IMR-90 (cell line): Measurements from ENCODE around the gene EREG. TPM values are rescaled to one million over a fixed set of nuclear protein-coding genes. Genes with fewer than 3 reads are reported as not detected.

Experiments used
- ATAC-seq: fragments of 200-7000 bp; cut with Tn5 transposase; 2 replicates; pipeline ENCODE4 v1.9.1; 2020; ENCODE audit warnings: low read depth, mild to moderate bottlenecking, moderate library complexity
- BruUV-seq: library from RNA; stranded (reverse); fragments of 400-500 nt; replicated peaks from 2 replicates; lab custom pipeline; 2021; lab: Mats Ljungman, UMichigan
- CTCF ChIA-PET: fragments of 300-600 bp; formaldehyde crosslinking; extraction: SDS; loops from one replicate; lab custom pipeline; 2021; ENCODE audit warnings: antibody characterized with exemption; lab: Yijun Ruan, JAX
- POLR2A ChIA-PET: fragments of 300-600 bp; sonication (Branson Sonifier 250); formaldehyde crosslinking; loops from one replicate; lab custom pipeline; 2022; ENCODE audit warnings: antibody characterized with exemption; ENCODE audit not compliant: unreplicated experiment; lab: Charles Lee
- DNase-seq: peaks from one replicate; pipeline ENCODE4 v3.0.0; 2013
- H2AFZ ChIP-seq: replicated peaks from 2 replicates; pipeline ENCODE3; 2013; ENCODE audit warnings: low read length, mild to moderate bottlenecking; ENCODE audit not compliant: poor library complexity
- H2AK5ac ChIP-seq: 2 replicates; pipeline ENCODE4 v1.6.1; 2013; ENCODE audit warnings: low read depth, low read length, inconsistent platforms
- H2AK9ac ChIP-seq: replicated peaks from 2 replicates; pipeline ENCODE3; 2013; ENCODE audit warnings: mild to moderate bottlenecking, low read depth, low read length, moderate library complexity; ENCODE audit not compliant: poor library complexity
- H2BK120ac ChIP-seq: 2 replicates; pipeline ENCODE4 v1.6.1; 2013; ENCODE audit warnings: low read depth, low read length, inconsistent platforms
- H2BK15ac ChIP-seq: 3 replicates; pipeline ENCODE4 v1.6.1; 2013; ENCODE audit warnings: low read depth, low read length, inconsistent platforms
- H2BK20ac ChIP-seq: 2 replicates; pipeline ENCODE4 v1.6.1; 2013; ENCODE audit warnings: low read depth, mild to moderate bottlenecking, inconsistent platforms, low read length, moderate library complexity
- H2BK5ac ChIP-seq: 2 replicates; pipeline ENCODE4 v1.6.1; 2013; ENCODE audit warnings: mild to moderate bottlenecking, low read depth, low read length, inconsistent platforms; ENCODE audit not compliant: poor library complexity, severe bottlenecking
- H3K14ac ChIP-seq: replicated peaks from 2 replicates; pipeline ENCODE4 v1.6.1; 2013; ENCODE audit warnings: low read depth, low read length, inconsistent platforms
- H3K18ac ChIP-seq: 2 replicates; pipeline ENCODE4 v1.6.1; 2013; ENCODE audit warnings: low read depth, low read length, control low read depth
- H3K23ac ChIP-seq: 2 replicates; pipeline ENCODE4 v1.6.1; 2013; ENCODE audit warnings: low read depth, low read length, inconsistent platforms
- H3K27ac ChIP-seq: 2 replicates; pipeline ENCODE4 v1.5.1; 2013; ENCODE audit warnings: mild to moderate bottlenecking, control low read depth, low read length; ENCODE audit not compliant: insufficient read depth
- H3K27me3 ChIP-seq: 2 replicates; pipeline ENCODE4 v1.6.1; 2013; ENCODE audit warnings: low read length; ENCODE audit not compliant: control insufficient read depth, insufficient read depth
- H3K36me3 ChIP-seq: 2 replicates; pipeline ENCODE4 v1.6.1; 2013; ENCODE audit warnings: low read length, mixed read lengths; ENCODE audit not compliant: control insufficient read depth, insufficient read depth
- H3K4ac ChIP-seq: 2 replicates; pipeline ENCODE4 v1.6.1; 2013; ENCODE audit warnings: low read depth, low read length, inconsistent platforms
- H3K4me1 ChIP-seq: 2 replicates; pipeline ENCODE4 v1.6.1; 2013; ENCODE audit warnings: low read length, mixed read lengths; ENCODE audit not compliant: control insufficient read depth, insufficient read depth
- H3K4me2 ChIP-seq: 2 replicates; pipeline ENCODE4 v1.6.1; 2013; ENCODE audit warnings: low read depth, mild to moderate bottlenecking, control low read depth, low read length, moderate library complexity
- H3K4me3 ChIP-seq: 2 replicates; pipeline ENCODE4 v1.5.1; 2013; ENCODE audit warnings: low read depth, mild to moderate bottlenecking, control low read depth, low read length, moderate library complexity; ENCODE audit not compliant: insufficient read depth
- H3K56ac ChIP-seq: 2 replicates; pipeline ENCODE4 v1.6.1; 2013; ENCODE audit warnings: low read length, inconsistent platforms; ENCODE audit not compliant: insufficient read depth; ENCODE audit errors: extremely low read depth
- H3K79me1 ChIP-seq, 2 experiments: 2 replicates each; pipeline ENCODE4 v1.6.1; 2013; ENCODE audit warnings: low read length in 2 of 2, inconsistent platforms in 1 of 2, low read depth in 1 of 2
- H3K9ac ChIP-seq: 2 replicates; pipeline ENCODE4 v1.6.1; 2013; ENCODE audit warnings: low read depth, low read length, control low read depth
- H3K9me1 ChIP-seq: 2 replicates; pipeline ENCODE4 v1.6.1; 2013; ENCODE audit warnings: low read length, inconsistent platforms; ENCODE audit not compliant: insufficient read depth
- H3K9me3 ChIP-seq: 2 replicates; pipeline ENCODE4 v1.6.1; 2013; ENCODE audit warnings: low read length; ENCODE audit not compliant: control insufficient read depth, insufficient read depth
- H4K20me1 ChIP-seq: 2 replicates; pipeline ENCODE4 v1.6.1; 2013; ENCODE audit warnings: low read length, inconsistent platforms; ENCODE audit not compliant: insufficient read depth
- H4K5ac ChIP-seq: 2 replicates; pipeline ENCODE4 v1.6.1; 2013; ENCODE audit warnings: mild to moderate bottlenecking, low read depth, low read length, control low read depth
- H4K8ac ChIP-seq, 2 experiments: 2 replicates each; pipeline ENCODE4 v1.6.1; 2013; ENCODE audit warnings: low read depth in 2 of 2, low read length in 2 of 2, control low read depth in 1 of 2, inconsistent platforms in 1 of 2
- H4K91ac ChIP-seq: 2 replicates; pipeline ENCODE4 v1.6.1; 2013; ENCODE audit warnings: low read depth, low read length, inconsistent platforms; ENCODE audit not compliant: insufficient read depth
- BHLHE40 ChIP-seq: fragments of 150-350 bp; IDR thresholded peaks from 2 replicates; pipeline ENCODE4 v1.6.1; 2016; ENCODE audit warnings: mild to moderate bottlenecking, low read depth, low read length
- CEBPB ChIP-seq: IDR thresholded peaks from 2 replicates; pipeline ENCODE4 v1.6.1; 2012; ENCODE audit warnings: low read depth, low read length, improper control_type of control experiment
- CHD1 ChIP-seq: IDR thresholded peaks from 2 replicates; pipeline ENCODE4 v1.6.1; 2012; ENCODE audit warnings: low read depth, low read length, improper control_type of control experiment
- CTCF ChIP-seq: conservative IDR thresholded peaks from 2 replicates; pipeline ENCODE4 v1.5.1; 2012; ENCODE audit warnings: mild to moderate bottlenecking, low read depth, low read length, improper control_type of control experiment
- MAFK ChIP-seq: IDR thresholded peaks from 2 replicates; pipeline ENCODE4 v1.6.1; 2012; ENCODE audit warnings: low read depth, low read length, improper control_type of control experiment
- MAZ ChIP-seq: IDR thresholded peaks from 2 replicates; pipeline ENCODE4 v1.6.1; 2012; ENCODE audit warnings: low read depth, mild to moderate bottlenecking, low read length, improper control_type of control experiment, moderate library complexity, borderline replicate concordance
- MXI1 ChIP-seq: IDR thresholded peaks from 2 replicates; pipeline ENCODE4 v1.6.1; 2012; ENCODE audit warnings: low read depth, mild to moderate bottlenecking, low read length, moderate library complexity, borderline replicate concordance
- NFE2L2 ChIP-seq: fragments of 150-350 bp; IDR thresholded peaks from 2 replicates; pipeline ENCODE4 v1.6.1; 2016; ENCODE audit warnings: low read depth, mild to moderate bottlenecking, low read length
- POLR2A ChIP-seq: IDR thresholded peaks from 2 replicates; pipeline ENCODE4 v1.6.1; 2012; ENCODE audit warnings: mild to moderate bottlenecking, low read depth, low read length
- RCOR1 ChIP-seq: IDR thresholded peaks from 2 replicates; pipeline ENCODE4 v1.6.1; 2012; ENCODE audit warnings: mild to moderate bottlenecking, low read length, improper control_type of control experiment; ENCODE audit not compliant: insufficient replicate concordance
- RFX5 ChIP-seq: IDR thresholded peaks from 2 replicates; pipeline ENCODE4 v1.8.0; 2012; ENCODE audit warnings: low read depth, mild to moderate bottlenecking, low read length, moderate library complexity
- SMC3 ChIP-seq: fragments of 150-350 bp; IDR thresholded peaks from 2 replicates; pipeline ENCODE4 v1.6.1; 2016; ENCODE audit warnings: low read depth, mild to moderate bottlenecking, antibody characterized with exemption, low read length, moderate library complexity
- WGBS, 2 experiments: methylation state at CpG; one replicate each; pipeline versions ENCODE4 v1.1.5 to v1.1.7; 2013; ENCODE audit warnings: missing lambda C conversion rate in 2 of 2; ENCODE audit not compliant: insufficient read length in 1 of 2; ENCODE audit errors: extremely low coverage in 2 of 2; 5-methylcytosine and 5-hydroxymethylcytosine counted together
- dilution Hi-C: fragments of 300-500 bp; cut with HindIII; formaldehyde crosslinking; loops from one replicate; pipeline ENCODE4 v1.14.3; 2018; ENCODE audit warnings: low sequenced_read_pairs; ENCODE audit not compliant: unreplicated experiment
- in situ Hi-C: fragments of 300-500 bp; cut with MboI; formaldehyde crosslinking; loops from 3 replicates; pipeline ENCODE4 v1.14.3; 2019; ENCODE audit warnings: low sequenced_read_pairs, inconsistent platforms, mixed read lengths
- intact Hi-C: fragments of 100-400 bp; cut with micrococcal nuclease; formaldehyde crosslinking; loops from 2 replicates; pipeline ENCODE4 v1.10.0; 2022
- polyA plus RNA-seq, 3 experiments: library from polyadenylated mRNA; depleted of rRNA; stranded (reverse); fragments of >200 nt; gene quantifications; 2 replicates each; pipeline ENCODE4 v1.2.3, GENCODE V29; 2012; ENCODE audit warnings: low replicate concordance in 1 of 3
- total RNA-seq: library from RNA; depleted of rRNA; stranded (reverse); fragments of >200 nt; gene quantifications from 2 replicates; pipeline ENCODE4 v1.2.3, GENCODE V29; 2012

The EREG gene
- total and polyA plus RNA-seq, 2 of the 4 experiments (the other 2 are of a cell fraction): 0.26 to 0.36 TPM

- DNase-seq (no peak), ATAC-seq (no peak)
- TF ChIP-seq CTCF: no peak
- TF ChIP-seq RCOR1: no peak
- TF ChIP-seq SMC3: no peak
- no peak for TF ChIP-seq CHD1
- no peak for TF ChIP-seq MXI1
- no peak for TF ChIP-seq MAFK
- no peak for TF ChIP-seq CEBPB
- no peak for TF ChIP-seq MAZ
- no peak for TF ChIP-seq NFE2L2
- no peak for TF ChIP-seq BHLHE40
- TF ChIP-seq POLR2A: no peak
- no peak for TF ChIP-seq RFX5
- Histone ChIP-seq H3K23ac (no peak overlapping the region), H4K91ac (no peak overlapping the region), H3K27me3 (peaks cover 4% of the 10 kb centered on the region), H3K27ac (no peak overlapping the region), H3K36me3 (no peaks in the 10 kb centered on the region), H3K9me1 (no peaks in the 10 kb centered on the region), H3K79me1 (no peaks in the 10 kb centered on the region), H2BK120ac (no peak overlapping the region), H2BK15ac (no peak overlapping the region), H2AK5ac (no peak overlapping the region), H4K5ac (no peak overlapping the region), H3K56ac (no peak overlapping the region), H2BK5ac (no peak overlapping the region), H2AFZ (no peak overlapping the region), H3K9ac (no peak overlapping the region), H4K8ac (no peak overlapping the region), H3K4me2 (no peak overlapping the region), H3K18ac (no peak overlapping the region), H2AK9ac (no peak overlapping the region), H3K9me3 (no peaks in the 10 kb centered on the region), H3K14ac (no peak overlapping the region), H3K4ac (no peak overlapping the region), H4K20me1 (no peaks in the 10 kb centered on the region), H2BK20ac (no peak overlapping the region), H3K4me3 (no peak overlapping the region), H3K4me1 (no peaks in the 10 kb centered on the region)
- no TSS peak for BruUV-seq
- in situ Hi-C loops (loop anchor here (5.0 to 25.0 kb wide), 2 partner anchors 350 to 660 kb away; no protein-coding TSS in a partner anchor), intact Hi-C loops (loop anchor here (5.0 kb wide), 1 partner anchor 210 kb away; no protein-coding TSS in a partner anchor), dilution Hi-C loops (no loop called here)
- WGBS, 2 experiments: no CpG with 5 or more reads among the region's 3 CpGs
- CTCF ChIA-PET: interaction anchor here (0.6 to 2.9 kb wide), 3 partner anchors 286 to 353 kb away, joined by 3 to 29 read pairs (median 4); no protein-coding TSS in a partner anchor
- POLR2A ChIA-PET: no interaction called here
Measured at GRCh38 chr4:74322301-74322700, 42.6 kb upstream of the EREG start.
